K562 (cell line): ENCODE data around the gene B3GALT4. TPM values are rescaled to one million over a fixed set of nuclear protein-coding genes. Genes with fewer than 3 reads are reported as not detected.
A peak's percentile ranks its signal among the peaks of the same experiment; 100 is the strongest.

Source experiments
- ATF7 ChIP-seq: fragments of 450-650 bp; IDR thresholded peaks from 2 replicates; pipeline ENCODE4 v1.7.1; 2014; ENCODE audit warnings: mild to moderate bottlenecking, moderate library complexity
- BRF1 ChIP-seq: IDR thresholded peaks from 3 replicates; pipeline ENCODE4 v1.6.1; 2011; ENCODE audit warnings: borderline replicate concordance, mild to moderate bottlenecking; ENCODE audit not compliant: insufficient read length; ENCODE audit errors: extremely low read depth
- CAMTA2 ChIP-seq: fragments of 250-450 bp; sonication (Bioruptor Pico); conservative IDR thresholded peaks from 2 replicates; pipeline ENCODE4 v1.5.1; 2022
- JUND ChIP-seq, 2 experiments: IDR thresholded peaks; 2 replicates in 1 of 2; 3 replicates in 1 of 2; pipeline ENCODE4 v1.6.1; 2011; ENCODE audit warnings: borderline replicate concordance in 2 of 2, low read depth in 2 of 2, low read length in 2 of 2, improper control_type of control experiment in 1 of 2, missing biosample characterization in 1 of 2, missing genetic modification characterization in 1 of 2, missing genetic modification reagents in 1 of 2
- MAFG ChIP-seq: fragments of 450-650 bp; conservative IDR thresholded peaks from 2 replicates; pipeline ENCODE4 v1.6.1; 2016; ENCODE audit warnings: missing genetic modification characterization, missing compliant biosample characterization
- MEF2A ChIP-seq: IDR thresholded peaks from 2 replicates; pipeline ENCODE4 v1.6.1; 2011; ENCODE audit warnings: low read depth, mild to moderate bottlenecking, low read length, moderate library complexity; ENCODE audit not compliant: control insufficient read depth
- PRPF4 ChIP-seq: fragments of 200-400 bp; formaldehyde crosslinking; IDR thresholded peaks from one replicate; pipeline ENCODE4 v1.6.1; 2017; ENCODE audit warnings: low read length, low read depth, mild to moderate bottlenecking; ENCODE audit not compliant: insufficient read depth, poor library complexity, severe bottlenecking
- YBX1 ChIP-seq: fragments of 450-650 bp; IDR thresholded peaks from 2 replicates; pipeline ENCODE4 v1.7.1; 2016; ENCODE audit warnings: mild to moderate bottlenecking
- ZBTB8A ChIP-seq: fragments of 450-650 bp; IDR thresholded peaks from 2 replicates; pipeline ENCODE4 v1.6.1; 2018; ENCODE audit warnings: mild to moderate bottlenecking, moderate library complexity; ENCODE audit not compliant: partially characterized antibody
- ZNF384 ChIP-seq: IDR thresholded peaks from 2 replicates; pipeline ENCODE4 v1.6.1; 2012; ENCODE audit warnings: low read depth, low read length, improper control_type of control experiment
- polyA plus RNA-seq, 8 experiments: library from polyadenylated mRNA; depleted of rRNA in 4 of 8; stranded (reverse) in 5 of 8; unstranded in 3 of 8; fragments of >200 nt; fragmentation: Nextera tagmentation in 2 of 8; fragmentation: Illumina TruSeq in 1 of 8; extraction: Ambion mirVana in 2 of 8; extraction: Trizol in 1 of 8; gene quantifications; 2 replicates each; pipeline versions ENCODE4 v1.2.1 to v1.2.3, GENCODE V29; 2011 to 2014; ENCODE audit warnings: inconsistent platforms in 1 of 8, missing spikeins in 1 of 8
- total RNA-seq, 7 experiments: library from RNA; depleted of rRNA in 6 of 7; stranded (reverse); fragments of >200 nt in 6 of 7; fragmentation: Illumina TruSeq in 2 of 7; extraction: Trizol in 2 of 7; gene quantifications; 2 replicates each; pipeline versions ENCODE4 v1.2.1 to v1.2.3, GENCODE V29; 2011 to 2021; ENCODE audit warnings: low replicate concordance in 1 of 7
- TF ChIP-seq, protein P1 (sequence below): fragments of 450-650 bp; IDR thresholded peaks from 2 replicates; pipeline ENCODE4 v1.6.1; 2016; ENCODE audit warnings: missing biosample characterization, missing genetic modification characterization
- TF ChIP-seq, protein P2 (sequence below): sonication (generic); formaldehyde crosslinking; IDR thresholded peaks from 2 replicates; pipeline ENCODE4 v1.8.0; 2022; ENCODE audit warnings: mild to moderate bottlenecking, missing genetic modification reagents
- TF ChIP-seq, protein P3 (sequence below): fragments of 450-650 bp; IDR thresholded peaks from 2 replicates; pipeline ENCODE4 v1.6.1; 2017; ENCODE audit warnings: antibody characterized with exemption
- TF ChIP-seq, protein P4 (sequence below): fragments of 250-450 bp; sonication (Bioruptor Pico); IDR thresholded peaks from 2 replicates; pipeline ENCODE4 v1.5.0; 2020; ENCODE audit warnings: mild to moderate bottlenecking

B3GALT4 gene
- total and polyA plus RNA-seq, 9 of the 15 experiments (the other 6 are each of a cell fraction or from before 2014, with no cell fraction given): 0.11 to 1.3 (median 0.53) TPM; not detected in 1

DNA sequence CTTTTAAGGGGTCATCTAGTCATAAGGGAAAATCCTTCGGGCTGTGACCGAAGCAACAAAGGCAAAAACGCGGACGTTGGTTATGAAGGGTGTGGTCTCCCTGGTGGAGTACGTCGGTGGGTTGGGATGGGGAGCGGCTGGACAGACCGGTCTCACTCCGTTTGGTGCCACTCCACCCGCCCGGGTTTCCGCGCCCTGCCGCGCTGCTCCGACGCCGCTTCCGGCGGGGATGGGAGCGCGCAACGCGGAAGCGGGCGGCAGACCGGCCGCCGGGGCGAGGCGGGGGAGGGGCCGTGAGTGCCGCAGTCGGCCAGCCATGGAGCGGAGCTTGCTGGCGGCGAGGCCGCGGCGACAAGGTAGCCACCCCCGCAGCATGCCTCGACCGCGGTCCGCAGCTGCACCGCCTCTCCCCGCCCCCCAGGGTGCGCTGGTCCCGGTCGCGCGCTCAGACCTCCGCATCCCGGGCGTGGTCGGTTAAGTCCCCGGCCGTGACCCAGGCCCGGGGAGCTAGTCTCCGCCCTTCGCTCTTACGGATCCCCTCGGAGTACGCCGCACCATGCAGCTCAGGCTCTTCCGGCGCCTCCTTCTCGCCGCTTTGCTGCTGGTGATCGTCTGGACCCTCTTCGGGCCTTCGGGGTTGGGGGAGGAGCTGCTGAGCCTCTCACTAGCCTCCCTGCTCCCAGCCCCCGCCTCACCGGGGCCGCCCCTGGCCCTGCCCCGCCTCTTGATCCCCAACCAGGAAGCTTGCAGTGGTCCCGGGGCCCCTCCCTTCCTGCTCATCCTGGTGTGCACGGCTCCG lies at the start of gene B3GALT4 (continued):
- TF ChIP-seq PRPF4: peak; percentile 48
- TF ChIP-seq, protein P1, sequence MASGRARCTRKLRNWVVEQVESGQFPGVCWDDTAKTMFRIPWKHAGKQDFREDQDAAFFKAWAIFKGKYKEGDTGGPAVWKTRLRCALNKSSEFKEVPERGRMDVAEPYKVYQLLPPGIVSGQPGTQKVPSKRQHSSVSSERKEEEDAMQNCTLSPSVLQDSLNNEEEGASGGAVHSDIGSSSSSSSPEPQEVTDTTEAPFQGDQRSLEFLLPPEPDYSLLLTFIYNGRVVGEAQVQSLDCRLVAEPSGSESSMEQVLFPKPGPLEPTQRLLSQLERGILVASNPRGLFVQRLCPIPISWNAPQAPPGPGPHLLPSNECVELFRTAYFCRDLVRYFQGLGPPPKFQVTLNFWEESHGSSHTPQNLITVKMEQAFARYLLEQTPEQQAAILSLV (tag): no peak
- TF ChIP-seq, protein P2, sequence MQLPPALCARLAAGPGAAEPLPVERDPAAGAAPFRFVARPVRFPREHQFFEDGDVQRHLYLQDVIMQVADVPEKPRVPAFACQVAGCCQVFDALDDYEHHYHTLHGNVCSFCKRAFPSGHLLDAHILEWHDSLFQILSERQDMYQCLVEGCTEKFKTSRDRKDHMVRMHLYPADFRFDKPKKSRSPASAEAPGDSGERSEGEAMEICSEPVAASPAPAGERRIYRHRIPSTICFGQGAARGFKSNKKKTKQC (CRISPR knock-in tag): no peak
- TF ChIP-seq CAMTA2 (CRISPR knock-in tag): peak; percentile 99
- TF ChIP-seq ATF7: no peak; the same call in none of the 2 replicates
- no peak for TF ChIP-seq YBX1
- TF ChIP-seq ZBTB8A: no peak
- no peak for TF ChIP-seq BRF1
- TF ChIP-seq, protein P3, sequence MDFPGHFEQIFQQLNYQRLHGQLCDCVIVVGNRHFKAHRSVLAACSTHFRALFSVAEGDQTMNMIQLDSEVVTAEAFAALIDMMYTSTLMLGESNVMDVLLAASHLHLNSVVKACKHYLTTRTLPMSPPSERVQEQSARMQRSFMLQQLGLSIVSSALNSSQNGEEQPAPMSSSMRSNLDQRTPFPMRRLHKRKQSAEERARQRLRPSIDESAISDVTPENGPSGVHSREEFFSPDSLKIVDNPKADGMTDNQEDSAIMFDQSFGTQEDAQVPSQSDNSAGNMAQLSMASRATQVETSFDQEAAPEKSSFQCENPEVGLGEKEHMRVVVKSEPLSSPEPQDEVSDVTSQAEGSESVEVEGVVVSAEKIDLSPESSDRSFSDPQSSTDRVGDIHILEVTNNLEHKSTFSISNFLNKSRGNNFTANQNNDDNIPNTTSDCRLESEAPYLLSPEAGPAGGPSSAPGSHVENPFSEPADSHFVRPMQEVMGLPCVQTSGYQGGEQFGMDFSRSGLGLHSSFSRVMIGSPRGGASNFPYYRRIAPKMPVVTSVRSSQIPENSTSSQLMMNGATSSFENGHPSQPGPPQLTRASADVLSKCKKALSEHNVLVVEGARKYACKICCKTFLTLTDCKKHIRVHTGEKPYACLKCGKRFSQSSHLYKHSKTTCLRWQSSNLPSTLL: peak; percentile 53; the same call in 1 of the 2 replicates
- TF ChIP-seq ZNF384: no peak; the same call in 1 of the 2 replicates
- no peak for TF ChIP-seq MAFG
- TF ChIP-seq, protein P4, sequence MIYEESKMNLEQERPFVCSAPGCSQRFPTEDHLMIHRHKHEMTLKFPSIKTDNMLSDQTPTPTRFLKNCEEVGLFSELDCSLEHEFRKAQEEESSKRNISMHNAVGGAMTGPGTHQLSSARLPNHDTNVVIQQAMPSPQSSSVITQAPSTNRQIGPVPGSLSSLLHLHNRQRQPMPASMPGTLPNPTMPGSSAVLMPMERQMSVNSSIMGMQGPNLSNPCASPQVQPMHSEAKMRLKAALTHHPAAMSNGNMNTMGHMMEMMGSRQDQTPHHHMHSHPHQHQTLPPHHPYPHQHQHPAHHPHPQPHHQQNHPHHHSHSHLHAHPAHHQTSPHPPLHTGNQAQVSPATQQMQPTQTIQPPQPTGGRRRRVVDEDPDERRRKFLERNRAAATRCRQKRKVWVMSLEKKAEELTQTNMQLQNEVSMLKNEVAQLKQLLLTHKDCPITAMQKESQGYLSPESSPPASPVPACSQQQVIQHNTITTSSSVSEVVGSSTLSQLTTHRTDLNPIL (CRISPR knock-in tag): 0 out of 2 replicates have a peak, but pooled peaks have one; percentile 45
- peak; percentile 62; the same call in 1 of the 2 replicates for TF ChIP-seq JUND (IDR thresholded peaks at IDR 0.05; ENCODE audit: borderline replicate concordance, low read depth, low read length)
- peak; percentile 55; the same call in 1 of the 3 replicates for TF ChIP-seq JUND (tag; IDR thresholded peaks at IDR 0.05; ENCODE audit: borderline replicate concordance, low read depth, low read length)
- TF ChIP-seq MEF2A: no peak
